ENCODE data around the gene SIGLECL1.

Gene SIGLECL1

GRCh38 chr19:51277112-51277511, 26.2 kb downstream of the SIGLECL1 start:
- Histone ChIP-seq H3K4me2 (ENCODE audit: low read depth, low read length) (no peak overlapping the region), H3K27me3 (replicated peaks; ENCODE audit: insufficient read depth, low read length) (no peaks in the 10 kb centered on the region), H3K79me2 (ENCODE audit: low read length) (no peaks in the 10 kb centered on the region), H3K36me3 (replicated peaks; ENCODE audit: insufficient read depth, low read length) (no peaks in the 10 kb centered on the region), H2AFZ (ENCODE audit: low read length) (no peak overlapping the region), H3K27ac (ENCODE audit: low read length) (no peak overlapping the region), H3K9ac (ENCODE audit: low read length) (no peak overlapping the region), H3K4me1 (ENCODE audit: low read length) (no peaks in the 10 kb centered on the region), H4K20me1 (ENCODE audit: insufficient read depth, low read length) (no peaks in the 10 kb centered on the region), H3K9me2 (replicated peaks; ENCODE audit: insufficient read depth, low read length) (no peaks in the 10 kb centered on the region), H3K4me3 (ENCODE audit: low read length) (no peak overlapping the region), H3K9me3 (replicated peaks; ENCODE audit: insufficient read depth, low read length) (no peaks in the 10 kb centered on the region), H3F3A (ENCODE audit: insufficient read depth, low read length) (no peaks in the 10 kb centered on the region)
- no peak for TF ChIP-seq EZH2 (optimal IDR thresholded peaks at IDR 0.05; ENCODE audit: low read depth, low read length)
- TF ChIP-seq CTCF (IDR thresholded peaks at IDR 0.05; ENCODE audit: low read length): no peak
- TF ChIP-seq EZH2phosphoT487 (IDR thresholded peaks at IDR 0.05; ENCODE audit: low read length): no peak
- no peak for DNase-seq

GRCh38 chr19:51282335-51282734, 31.5 kb downstream of the SIGLECL1 start:
- no peak overlapping the region for H3K9ac ChIP-seq (ENCODE audit: low read length)
- TF ChIP-seq EZH2 (optimal IDR thresholded peaks at IDR 0.05; ENCODE audit: low read depth, low read length): no peak
- no peak for TF ChIP-seq EZH2phosphoT487 (IDR thresholded peaks at IDR 0.05; ENCODE audit: low read length)
- no peak for TF ChIP-seq CTCF (IDR thresholded peaks at IDR 0.05; ENCODE audit: low read length)
- no peak overlapping the region for H3K4me2 ChIP-seq (ENCODE audit: low read depth, low read length)
- no peaks in the 10 kb centered on the region for H3K9me3 ChIP-seq (replicated peaks; ENCODE audit: insufficient read depth, low read length)
- H3K27ac ChIP-seq (ENCODE audit: low read length): no peak overlapping the region
- no peaks in the 10 kb centered on the region for H3K36me3 ChIP-seq (replicated peaks; ENCODE audit: insufficient read depth, low read length)
- no peaks in the 10 kb centered on the region for H3F3A ChIP-seq (ENCODE audit: insufficient read depth, low read length)
- no peaks in the 10 kb centered on the region for H3K27me3 ChIP-seq (replicated peaks; ENCODE audit: insufficient read depth, low read length)
- H3K9me2 ChIP-seq (replicated peaks; ENCODE audit: insufficient read depth, low read length): no peaks in the 10 kb centered on the region
- H3K79me2 ChIP-seq (ENCODE audit: low read length): no peaks in the 10 kb centered on the region
- no peaks in the 10 kb centered on the region for H3K4me1 ChIP-seq (ENCODE audit: low read length)
- no peak overlapping the region for H2AFZ ChIP-seq (ENCODE audit: low read length)
- no peak for DNase-seq
- H3K4me3 ChIP-seq (ENCODE audit: low read length): no peak overlapping the region
- no peaks in the 10 kb centered on the region for H4K20me1 ChIP-seq (ENCODE audit: insufficient read depth, low read length)

GRCh38 chr19:51285682-51286081, 34.8 kb downstream of the SIGLECL1 start:
- no peaks in the 10 kb centered on the region for H3F3A ChIP-seq (ENCODE audit: insufficient read depth, low read length)
- H3K27ac ChIP-seq (ENCODE audit: low read length): no peak overlapping the region
- no peaks in the 10 kb centered on the region for H3K9me3 ChIP-seq (replicated peaks; ENCODE audit: insufficient read depth, low read length)
- H3K36me3 ChIP-seq (replicated peaks; ENCODE audit: insufficient read depth, low read length): no peaks in the 10 kb centered on the region
- DNase-seq: no peak
- no peaks in the 10 kb centered on the region for H3K4me1 ChIP-seq (ENCODE audit: low read length)
- H3K79me2 ChIP-seq (ENCODE audit: low read length): no peaks in the 10 kb centered on the region
- H3K27me3 ChIP-seq (replicated peaks; ENCODE audit: insufficient read depth, low read length): no peaks in the 10 kb centered on the region
- no peak overlapping the region for H3K4me2 ChIP-seq (ENCODE audit: low read depth, low read length)
- TF ChIP-seq CTCF (IDR thresholded peaks at IDR 0.05; ENCODE audit: low read length) (no peak), EZH2 (optimal IDR thresholded peaks at IDR 0.05; ENCODE audit: low read depth, low read length) (no peak), EZH2phosphoT487 (IDR thresholded peaks at IDR 0.05; ENCODE audit: low read length) (no peak)
- no peaks in the 10 kb centered on the region for H3K9me2 ChIP-seq (replicated peaks; ENCODE audit: insufficient read depth, low read length)
- H4K20me1 ChIP-seq (ENCODE audit: insufficient read depth, low read length): no peaks in the 10 kb centered on the region
- H3K9ac ChIP-seq (ENCODE audit: low read length): no peak overlapping the region
- H2AFZ ChIP-seq (ENCODE audit: low read length): no peak overlapping the region
- H3K4me3 ChIP-seq (ENCODE audit: low read length): no peak overlapping the region
